HEK293 (cell line): ENCODE results near the gene AGO1.

Source experiments
- CTCF ChIA-PET: fragments of 350-600 bp; formaldehyde crosslinking; extraction: SDS; loops from one replicate; lab custom pipeline; 2021; ENCODE audit warnings: antibody characterized with exemption; lab: Yijun Ruan, JAX
- POLR2A ChIA-PET: fragments of 300-600 bp; formaldehyde crosslinking; extraction: SDS; loops from one replicate; lab custom pipeline; 2020; ENCODE audit warnings: antibody characterized with exemption, inconsistent platforms; lab: Yijun Ruan, JAX
- H3K27ac ChIP-seq: fragments of 200-500 bp; sonication (Bioruptor generic); 2 replicates; pipeline ENCODE4 v1.5.1; 2014; ENCODE audit warnings: low read depth, low read length, control low read depth, inconsistent platforms; ENCODE audit errors: extremely low read depth
- H3K36me3 ChIP-seq, 2 experiments: fragments of 200-500 bp in 1 of 2; sonication (Bioruptor generic) in 1 of 2; 1 replicate in 1 of 2; 2 replicates in 1 of 2; pipeline ENCODE4 v1.5.1; 2014 to 2017; ENCODE audit warnings: inconsistent platforms in 2 of 2, low read length in 2 of 2; ENCODE audit not compliant: control insufficient read depth in 2 of 2, insufficient read depth in 1 of 2
- H3K4me1 ChIP-seq: fragments of 200-500 bp; sonication (Bioruptor generic); 2 replicates; pipeline ENCODE4 v1.5.1; 2014; ENCODE audit warnings: mild to moderate bottlenecking, low read length, inconsistent platforms; ENCODE audit not compliant: control insufficient read depth, insufficient read depth
- H3K4me3 ChIP-seq: 2 replicates; pipeline ENCODE4 v1.5.1; 2011; ENCODE audit warnings: low read depth, mild to moderate bottlenecking, control low read depth, low read length, moderate library complexity
- H3K9me3 ChIP-seq: fragments of 200-500 bp; sonication (Bioruptor generic); 2 replicates; pipeline ENCODE4 v1.5.1; 2014; ENCODE audit warnings: low read depth, low read length, inconsistent platforms; ENCODE audit not compliant: control insufficient read depth, insufficient read depth
- ATF2 ChIP-seq: fragments of 450-650 bp; formaldehyde crosslinking; IDR thresholded peaks from 2 replicates; pipeline ENCODE4 v1.5.1; 2016; ENCODE audit warnings: missing biosample characterization, missing genetic modification characterization, low read depth
- HOXC10 ChIP-seq: sonication (generic); formaldehyde crosslinking; IDR thresholded peaks from 2 replicates; pipeline ENCODE4 v1.8.1; 2023; ENCODE audit warnings: mild to moderate bottlenecking, missing genetic modification reagents
- KLF16 ChIP-seq: fragments of 450-650 bp; formaldehyde crosslinking; IDR thresholded peaks from 2 replicates; pipeline ENCODE4 v1.5.1; 2017; ENCODE audit warnings: missing biosample characterization, missing genetic modification characterization
- PRDM1 ChIP-seq: fragments of 450-650 bp; formaldehyde crosslinking; IDR thresholded peaks from 2 replicates; pipeline ENCODE4; 2016; ENCODE audit warnings: missing biosample characterization, missing genetic modification characterization
- REPIN1 ChIP-seq: fragments of 450-650 bp; formaldehyde crosslinking; IDR thresholded peaks from 2 replicates; pipeline ENCODE4 v1.5.1; 2017; ENCODE audit warnings: missing biosample characterization, missing genetic modification characterization, low read depth
- SCRT1 ChIP-seq: fragments of 450-650 bp; formaldehyde crosslinking; IDR thresholded peaks from 2 replicates; pipeline ENCODE4 v1.5.1; 2016; ENCODE audit warnings: missing biosample characterization, missing genetic modification characterization, borderline replicate concordance
- SCRT2 ChIP-seq: fragments of 450-650 bp; formaldehyde crosslinking; IDR thresholded peaks from 2 replicates; pipeline ENCODE4 v1.5.1; 2016; ENCODE audit warnings: missing biosample characterization, missing genetic modification characterization
- SETDB1 ChIP-seq: IDR thresholded peaks from one replicate; pipeline ENCODE4 v1.6.1; 2017; ENCODE audit warnings: mild to moderate bottlenecking, low read length, moderate library complexity, mixed read lengths; ENCODE audit not compliant: insufficient read length
- YY2 ChIP-seq: fragments of 450-650 bp; formaldehyde crosslinking; IDR thresholded peaks from 2 replicates; pipeline ENCODE4 v1.5.1; 2016; ENCODE audit warnings: missing biosample characterization, missing genetic modification characterization
- ZBTB11 ChIP-seq: fragments of 450-650 bp; formaldehyde crosslinking; conservative IDR thresholded peaks from 2 replicates; pipeline ENCODE4 v1.5.1; 2016; ENCODE audit warnings: low read depth, missing biosample characterization, missing genetic modification characterization
- ZBTB8A ChIP-seq: fragments of 450-650 bp; formaldehyde crosslinking; IDR thresholded peaks from 2 replicates; pipeline ENCODE4 v1.5.1; 2016; ENCODE audit warnings: missing biosample characterization, missing genetic modification characterization
- ZFP69B ChIP-seq: fragments of 450-650 bp; formaldehyde crosslinking; IDR thresholded peaks from 2 replicates; pipeline ENCODE4 v1.5.1; 2016; ENCODE audit warnings: missing biosample characterization, missing genetic modification characterization
- ZNF16 ChIP-seq: fragments of 450-650 bp; formaldehyde crosslinking; IDR thresholded peaks from 2 replicates; pipeline ENCODE4 v1.5.1; 2016; ENCODE audit warnings: low read depth, missing biosample characterization, missing genetic modification characterization
- ZNF514 ChIP-seq: fragments of 450-650 bp; formaldehyde crosslinking; IDR thresholded peaks from 2 replicates; pipeline ENCODE4 v1.5.1; 2016; ENCODE audit warnings: missing biosample characterization, missing genetic modification characterization
- ZNF561 ChIP-seq: fragments of 450-650 bp; IDR thresholded peaks from 2 replicates; pipeline ENCODE4 v1.5.1; 2018; ENCODE audit warnings: missing biosample characterization, missing genetic modification characterization, borderline replicate concordance
- ZNF600 ChIP-seq: fragments of 450-650 bp; formaldehyde crosslinking; IDR thresholded peaks from 2 replicates; pipeline ENCODE4 v1.5.1; 2016; ENCODE audit warnings: missing biosample characterization, missing genetic modification characterization
- ZNF654 ChIP-seq: fragments of 450-650 bp; formaldehyde crosslinking; IDR thresholded peaks from 2 replicates; pipeline ENCODE4 v1.5.1; 2016; ENCODE audit warnings: low read depth, missing biosample characterization, missing genetic modification characterization
- ZNF707 ChIP-seq: fragments of 450-650 bp; formaldehyde crosslinking; IDR thresholded peaks from 2 replicates; pipeline ENCODE4 v1.5.1; 2016; ENCODE audit warnings: missing biosample characterization, missing genetic modification characterization
- ZSCAN16 ChIP-seq: fragments of 450-650 bp; formaldehyde crosslinking; IDR thresholded peaks from 2 replicates; pipeline ENCODE4 v1.5.1; 2016; ENCODE audit warnings: missing biosample characterization, missing genetic modification characterization
- ZSCAN30 ChIP-seq: fragments of 450-650 bp; IDR thresholded peaks from 2 replicates; pipeline ENCODE4 v1.5.1; 2018; ENCODE audit warnings: missing biosample characterization, mild to moderate bottlenecking, missing genetic modification characterization, moderate library complexity
- TF ChIP-seq, protein P1 (sequence below): fragments of 450-650 bp; formaldehyde crosslinking; IDR thresholded peaks from 2 replicates; pipeline ENCODE4 v1.5.1; 2017; ENCODE audit warnings: missing biosample characterization, missing genetic modification characterization
- TF ChIP-seq, protein P2 (sequence below): fragments of 450-650 bp; formaldehyde crosslinking; conservative IDR thresholded peaks from 2 replicates; pipeline ENCODE4 v1.5.1; 2016; ENCODE audit warnings: low read depth, missing biosample characterization, missing genetic modification characterization
- TF ChIP-seq, protein P3 (sequence below): fragments of 450-650 bp; formaldehyde crosslinking; IDR thresholded peaks from 2 replicates; pipeline ENCODE4 v1.5.1; 2016; ENCODE audit warnings: missing biosample characterization, missing genetic modification characterization
- TF ChIP-seq, protein P4 (sequence below): fragments of 450-650 bp; formaldehyde crosslinking; IDR thresholded peaks from 2 replicates; pipeline ENCODE4 v1.5.1; 2017; ENCODE audit warnings: missing biosample characterization, missing genetic modification characterization

Gene AGO1

GRCh38 chr1:35854989-35855700 is 27.9 kb upstream of the AGO1 start:
- ChIA-PET CTCF (interaction anchor here (0.5 to 1.3 kb wide), 3 partner anchors 8 to 494 kb away, joined by 3 read pairs; partner anchors contain the start of gene AGO1), POLR2A (no interaction called here)
- H3K4me1 ChIP-seq, result no peaks in the 10 kb centered on the region
- H3K27ac ChIP-seq, result no peak overlapping the region
- no peaks in the 10 kb centered on the region for H3K9me3 ChIP-seq
- H3K36me3 ChIP-seq, result peaks cover 8 to 52% of the 10 kb centered on the region in 2 experiments; a peak in 2 of 3 replicates
- H3K4me3 ChIP-seq, result no peak overlapping the region
- TF ChIP-seq ZSCAN30 (tag by site-specific recombination) (no peak), SCRT1 (peak; percentile 46; the same call in 1 of the 2 replicates), YY2 (tag by site-specific recombination) (no peak), SCRT2 (peak; percentile 87), ZNF16 (tag by site-specific recombination) (no peak), SETDB1 (no peak), KLF16 (tag by site-specific recombination) (no peak), ZFP69B (tag by site-specific recombination) (no peak), ZNF707 (tag by site-specific recombination) (no peak), ZNF561 (tag by site-specific recombination) (no peak), PRDM1 (tag by site-specific recombination) (no peak), HOXC10 (CRISPR knock-in tag) (no peak), ZNF654 (tag by site-specific recombination) (no peak), ZBTB8A (tag by site-specific recombination) (no peak), REPIN1 (tag by site-specific recombination) (no peak), ZNF600 (tag by site-specific recombination) (no peak), ZBTB11 (tag by site-specific recombination) (no peak), ZSCAN16 (tag by site-specific recombination) (no peak), ATF2 (tag by site-specific recombination) (no peak), ZNF514 (tag by site-specific recombination) (no peak)
- TF ChIP-seq, protein P1, sequence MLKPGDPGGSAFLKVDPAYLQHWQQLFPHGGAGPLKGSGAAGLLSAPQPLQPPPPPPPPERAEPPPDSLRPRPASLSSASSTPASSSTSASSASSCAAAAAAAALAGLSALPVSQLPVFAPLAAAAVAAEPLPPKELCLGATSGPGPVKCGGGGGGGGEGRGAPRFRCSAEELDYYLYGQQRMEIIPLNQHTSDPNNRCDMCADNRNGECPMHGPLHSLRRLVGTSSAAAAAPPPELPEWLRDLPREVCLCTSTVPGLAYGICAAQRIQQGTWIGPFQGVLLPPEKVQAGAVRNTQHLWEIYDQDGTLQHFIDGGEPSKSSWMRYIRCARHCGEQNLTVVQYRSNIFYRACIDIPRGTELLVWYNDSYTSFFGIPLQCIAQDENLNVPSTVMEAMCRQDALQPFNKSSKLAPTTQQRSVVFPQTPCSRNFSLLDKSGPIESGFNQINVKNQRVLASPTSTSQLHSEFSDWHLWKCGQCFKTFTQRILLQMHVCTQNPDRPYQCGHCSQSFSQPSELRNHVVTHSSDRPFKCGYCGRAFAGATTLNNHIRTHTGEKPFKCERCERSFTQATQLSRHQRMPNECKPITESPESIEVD (tag by site-specific recombination), result peak; percentile 75
- TF ChIP-seq, protein P2, sequence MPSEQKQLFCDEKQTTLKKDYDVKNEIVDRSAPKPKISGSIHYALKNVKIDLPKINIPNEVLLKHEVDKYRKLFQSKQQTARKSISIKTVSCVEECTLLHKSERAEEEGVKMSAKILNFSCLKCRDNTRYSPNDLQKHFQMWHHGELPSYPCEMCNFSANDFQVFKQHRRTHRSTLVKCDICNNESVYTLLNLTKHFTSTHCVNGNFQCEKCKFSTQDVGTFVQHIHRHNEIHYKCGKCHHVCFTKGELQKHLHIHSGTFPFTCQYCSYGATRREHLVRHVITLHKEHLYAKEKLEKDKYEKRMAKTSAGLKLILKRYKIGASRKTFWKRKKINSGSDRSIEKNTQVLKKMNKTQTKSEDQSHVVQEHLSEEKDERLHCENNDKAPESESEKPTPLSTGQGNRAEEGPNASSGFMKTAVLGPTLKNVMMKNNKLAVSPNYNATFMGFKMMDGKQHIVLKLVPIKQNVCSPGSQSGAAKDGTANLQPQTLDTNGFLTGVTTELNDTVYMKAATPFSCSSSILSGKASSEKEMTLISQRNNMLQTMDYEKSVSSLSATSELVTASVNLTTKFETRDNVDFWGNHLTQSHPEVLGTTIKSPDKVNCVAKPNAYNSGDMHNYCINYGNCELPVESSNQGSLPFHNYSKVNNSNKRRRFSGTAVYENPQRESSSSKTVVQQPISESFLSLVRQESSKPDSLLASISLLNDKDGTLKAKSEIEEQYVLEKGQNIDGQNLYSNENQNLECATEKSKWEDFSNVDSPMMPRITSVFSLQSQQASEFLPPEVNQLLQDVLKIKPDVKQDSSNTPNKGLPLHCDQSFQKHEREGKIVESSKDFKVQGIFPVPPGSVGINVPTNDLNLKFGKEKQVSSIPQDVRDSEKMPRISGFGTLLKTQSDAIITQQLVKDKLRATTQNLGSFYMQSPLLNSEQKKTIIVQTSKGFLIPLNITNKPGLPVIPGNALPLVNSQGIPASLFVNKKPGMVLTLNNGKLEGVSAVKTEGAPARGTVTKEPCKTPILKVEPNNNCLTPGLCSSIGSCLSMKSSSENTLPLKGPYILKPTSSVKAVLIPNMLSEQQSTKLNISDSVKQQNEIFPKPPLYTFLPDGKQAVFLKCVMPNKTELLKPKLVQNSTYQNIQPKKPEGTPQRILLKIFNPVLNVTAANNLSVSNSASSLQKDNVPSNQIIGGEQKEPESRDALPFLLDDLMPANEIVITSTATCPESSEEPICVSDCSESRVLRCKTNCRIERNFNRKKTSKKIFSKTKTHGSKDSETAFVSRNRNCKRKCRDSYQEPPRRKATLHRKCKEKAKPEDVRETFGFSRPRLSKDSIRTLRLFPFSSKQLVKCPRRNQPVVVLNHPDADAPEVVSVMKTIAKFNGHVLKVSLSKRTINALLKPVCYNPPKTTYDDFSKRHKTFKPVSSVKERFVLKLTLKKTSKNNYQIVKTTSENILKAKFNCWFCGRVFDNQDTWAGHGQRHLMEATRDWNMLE (tag by site-specific recombination), result no peak
- TF ChIP-seq, protein P3, sequence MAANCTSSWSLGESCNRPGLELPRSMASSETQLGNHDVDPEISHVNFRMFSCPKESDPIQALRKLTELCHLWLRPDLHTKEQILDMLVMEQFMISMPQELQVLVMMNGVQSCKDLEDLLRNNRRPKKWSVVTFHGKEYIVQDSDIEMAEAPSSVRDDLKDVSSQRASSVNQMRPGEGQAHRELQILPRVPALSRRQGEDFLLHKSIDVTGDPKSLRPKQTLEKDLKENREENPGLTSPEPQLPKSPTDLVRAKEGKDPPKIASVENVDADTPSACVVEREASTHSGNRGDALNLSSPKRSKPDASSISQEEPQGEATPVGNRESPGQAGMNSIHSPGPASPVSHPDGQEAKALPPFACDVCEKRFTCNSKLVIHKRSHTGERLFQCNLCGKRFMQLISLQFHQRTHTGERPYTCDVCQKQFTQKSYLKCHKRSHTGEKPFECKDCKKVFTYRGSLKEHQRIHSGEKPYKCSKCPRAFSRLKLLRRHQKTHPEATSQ (tag by site-specific recombination), result no peak
- TF ChIP-seq, protein P4, sequence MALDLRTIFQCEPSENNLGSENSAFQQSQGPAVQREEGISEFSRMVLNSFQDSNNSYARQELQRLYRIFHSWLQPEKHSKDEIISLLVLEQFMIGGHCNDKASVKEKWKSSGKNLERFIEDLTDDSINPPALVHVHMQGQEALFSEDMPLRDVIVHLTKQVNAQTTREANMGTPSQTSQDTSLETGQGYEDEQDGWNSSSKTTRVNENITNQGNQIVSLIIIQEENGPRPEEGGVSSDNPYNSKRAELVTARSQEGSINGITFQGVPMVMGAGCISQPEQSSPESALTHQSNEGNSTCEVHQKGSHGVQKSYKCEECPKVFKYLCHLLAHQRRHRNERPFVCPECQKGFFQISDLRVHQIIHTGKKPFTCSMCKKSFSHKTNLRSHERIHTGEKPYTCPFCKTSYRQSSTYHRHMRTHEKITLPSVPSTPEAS (tag by site-specific recombination), result no peak
